Naive B cell (primary cell): Measurements from ENCODE around the gene GHRL. TPM values are rescaled to one million over a fixed set of nuclear protein-coding genes. Genes with fewer than 3 reads are reported as not detected.
"Not testable (repeated sequence)": the region's sequence is repeated elsewhere in the genome, so short reads cannot be mapped to it uniquely, and the experiment has no call there.

Experiments used
- ATAC-seq, 2 donors: fragments of 150-1000 bp; cut with Tn5 transposase; 2 replicates each; pipeline ENCODE4 v1.10.0; 2021; ENCODE audit warnings: low read depth in 2 of 2, mild to moderate bottlenecking in 2 of 2, moderate library complexity in 2 of 2
- DNase-seq: peaks from one replicate; pipeline ENCODE4 v3.0.0; 2022
- H3K27ac Mint-ChIP-seq, 6 donors: one replicate each; pipeline ENCODE4 v1.8.0; 2020 to 2022; ENCODE audit warnings: mild to moderate bottlenecking in 6 of 6, mixed read lengths in 6 of 6, moderate library complexity in 5 of 6, inconsistent platforms in 2 of 6
- H3K27me3 Mint-ChIP-seq, 3 donors: one replicate each; pipeline ENCODE4 v1.8.0; 2021 to 2022; ENCODE audit warnings: mixed read lengths in 3 of 3, mild to moderate bottlenecking in 1 of 3
- H3K36me3 Mint-ChIP-seq, 2 donors: one replicate each; pipeline ENCODE4 v1.8.0; 2020 to 2022; ENCODE audit warnings: mixed read lengths in 2 of 2, inconsistent platforms in 1 of 2, mild to moderate bottlenecking in 1 of 2
- H3K4me1 Mint-ChIP-seq, 3 donors: one replicate each; pipeline ENCODE4 v1.8.0; 2020 to 2022; ENCODE audit warnings: mixed read lengths in 3 of 3, inconsistent platforms in 1 of 3, mild to moderate bottlenecking in 1 of 3, moderate library complexity in 1 of 3
- H3K4me3 Mint-ChIP-seq, 8 donors: one replicate each; pipeline ENCODE4 v1.8.0; 2020 to 2022; ENCODE audit warnings: mild to moderate bottlenecking in 8 of 8, mixed read lengths in 8 of 8, moderate library complexity in 8 of 8, inconsistent platforms in 2 of 8
- H3K9me3 Mint-ChIP-seq, 7 donors: one replicate each; pipeline ENCODE4 v1.8.0; 2020 to 2022; ENCODE audit warnings: mixed read lengths in 7 of 7, mild to moderate bottlenecking in 5 of 7, inconsistent platforms in 2 of 7, moderate library complexity in 1 of 7
- polyA plus RNA-seq, 6 donors: library from polyadenylated mRNA; unstranded; fragments of 300-500 nt; fragmentation: Illumina TruSeq; gene quantifications; one replicate each; pipeline ENCODE4 v1.2.3, GENCODE V29; 2021; ENCODE audit warnings: low read depth in 6 of 6

The GHRL gene
- polyA plus RNA-seq, 6 donors from 2014 or later: 1.8 to 4.9 (median 3.0) TPM; not detected in 1

GRCh38 chr3:10303785-10304184 lies 11.0 kb upstream of the GHRL start:
- Mint-ChIP-seq H3K27ac (peak overlapping the region in 1 of 6 donors; percentile 78), H3K36me3 (peaks cover 7 to 30% of the 10 kb centered on the region in 2 donors), H3K4me3 (no peak overlapping the region), H3K27me3 (no peaks in the 10 kb centered on the region), H3K4me1 (peaks cover 8 to 12% (median 9%) of the 10 kb centered on the region in 3 donors), H3K9me3 (no peaks in the 10 kb centered on the region)
- ATAC-seq (no peak), DNase-seq (no peak)

- Mint-ChIP-seq H3K36me3 (peaks cover 7 to 27% of the 10 kb centered on the region in 2 donors), H3K9me3 (no peaks in the 10 kb centered on the region), H3K4me3 (no peak overlapping the region), H3K4me1 (peaks cover 8 to 12% (median 9%) of the 10 kb centered on the region in 3 donors), H3K27ac (peak overlapping the region in 1 of 6 donors; percentile 76), H3K27me3 (no peaks in the 10 kb centered on the region)
- ATAC-seq (no peak), DNase-seq (no peak)
These were observed 10.4 kb upstream of the GHRL start for GRCh38 chr3:10303105-10303504.

GRCh38 chr3:10300087-10300486 lies 7.3 kb upstream of the GHRL start:
- peaks cover 17 to 18% of the 10 kb centered on the region in 2 donors for H3K36me3 Mint-ChIP-seq
- H3K27me3 Mint-ChIP-seq: no peaks in the 10 kb centered on the region
- no peaks in the 10 kb centered on the region for H3K9me3 Mint-ChIP-seq
- peak overlapping the region in 5 of 6 donors; percentile 63 to 95 (median 92) for H3K27ac Mint-ChIP-seq
- peaks cover 9 to 14% (median 11%) of the 10 kb centered on the region in 3 donors for H3K4me1 Mint-ChIP-seq
- ATAC-seq (no peak), DNase-seq (no peak)
- no peak overlapping the region for H3K4me3 Mint-ChIP-seq

GRCh38 chr3:10299679-10300078 lies 6.9 kb upstream of the GHRL start:
- peaks cover 12 to 15% (median 15%) of the 10 kb centered on the region in 3 donors for H3K4me1 Mint-ChIP-seq
- H3K9me3 Mint-ChIP-seq: no peaks in the 10 kb centered on the region
- peak overlapping the region; percentile 50 to 95 (median 86) for H3K27ac Mint-ChIP-seq
- DNase-seq: no peak
- peaks cover 17 to 18% of the 10 kb centered on the region in 2 donors for H3K36me3 Mint-ChIP-seq
- H3K27me3 Mint-ChIP-seq: no peaks in the 10 kb centered on the region
- peak; percentile 46 to 64 for ATAC-seq
- H3K4me3 Mint-ChIP-seq: no peak overlapping the region

- Mint-ChIP-seq H3K9me3 (no peaks in the 10 kb centered on the region), H3K36me3 (peaks cover 17 to 18% of the 10 kb centered on the region in 2 donors), H3K4me1 (peaks cover 15 to 20% (median 19%) of the 10 kb centered on the region in 3 donors)
These were observed 6.4 kb upstream of the GHRL start for GRCh38 chr3:10299175-10299574.

GRCh38 chr3:10298064-10298463 lies 5.3 kb upstream of the GHRL start:
- H3K27me3 Mint-ChIP-seq, H3K4me3 Mint-ChIP-seq, ATAC-seq, H3K9me3 Mint-ChIP-seq, H3K27ac Mint-ChIP-seq, DNase-seq: not testable (repeated sequence)
- Mint-ChIP-seq H3K4me1 (peaks cover 20 to 30% (median 25%) of the 10 kb centered on the region in 3 donors), H3K36me3 (peaks cover 9 to 17% of the 10 kb centered on the region in 2 donors)

More at GRCh38 chr3:10299175-10299574, 6.4 kb upstream of the GHRL start:
- no peak for DNase-seq
- Mint-ChIP-seq H3K4me3 (no peak overlapping the region), H3K27ac (peak overlapping the region in 5 of 6 donors; percentile 44 to 95 (median 80)), H3K27me3 (no peaks in the 10 kb centered on the region)
- no peak for ATAC-seq

GRCh38 chr3:10294030-10294586 lies 1.4 kb upstream of the GHRL start:
- Mint-ChIP-seq H3K27ac (peak overlapping the region; percentile 33 to 95 (median 74)), H3K4me3 (peak overlapping the region in 6 of 8 donors; percentile 8 to 73 (median 52)), H3K36me3 (peaks cover 0 to 10% of the 10 kb centered on the region in 2 donors), H3K4me1 (peaks cover 29 to 40% (median 37%) of the 10 kb centered on the region in 3 donors), H3K9me3 (no peaks in the 10 kb centered on the region), H3K27me3 (no peaks in the 10 kb centered on the region)
- ATAC-seq (no peak), DNase-seq (no peak)

- peak overlapping the region; percentile 27 to 94 (median 90) for H3K27ac Mint-ChIP-seq
- H3K4me3 Mint-ChIP-seq: peak overlapping the region in 4 of 8 donors; percentile 47 to 78 (median 70)
- no peak for DNase-seq
- peaks cover 29 to 46% (median 44%) of the 10 kb centered on the region in 3 donors for H3K4me1 Mint-ChIP-seq
- peaks cover 0 to 4% of the 10 kb centered on the region in 2 donors for H3K36me3 Mint-ChIP-seq
- H3K27me3 Mint-ChIP-seq: no peaks in the 10 kb centered on the region
- no peaks in the 10 kb centered on the region for H3K9me3 Mint-ChIP-seq
- ATAC-seq: no peak
These were observed 1.1 kb downstream of the GHRL start for GRCh38 chr3:10291641-10292040.

- no peak overlapping the region for H3K4me3 Mint-ChIP-seq
- DNase-seq: no peak
- ATAC-seq: no peak
- H3K36me3 Mint-ChIP-seq: no peaks in the 10 kb centered on the region
- no peaks in the 10 kb centered on the region for H3K27me3 Mint-ChIP-seq
- H3K4me1 Mint-ChIP-seq: peaks cover 29 to 46% (median 44%) of the 10 kb centered on the region in 3 donors
- H3K27ac Mint-ChIP-seq: peak overlapping the region in 4 of 6 donors; percentile 33 to 87 (median 68)
- no peaks in the 10 kb centered on the region for H3K9me3 Mint-ChIP-seq
These were observed 2.1 kb downstream of the GHRL start for GRCh38 chr3:10290481-10291176.

- no peak overlapping the region for H3K4me3 Mint-ChIP-seq
- H3K27ac Mint-ChIP-seq: peak overlapping the region in 3 of 6 donors; percentile 22 to 87 (median 39)
These were observed 2.9 kb downstream of the GHRL start for GRCh38 chr3:10289787-10290355.

GRCh38 chr3:10289077-10289476 lies 3.7 kb downstream of the GHRL start:
- Mint-ChIP-seq H3K4me1 (peaks cover 29 to 50% (median 43%) of the 10 kb centered on the region in 3 donors), H3K27ac (peak overlapping the region in 2 of 6 donors; percentile 39 to 42), H3K9me3 (no peaks in the 10 kb centered on the region), H3K27me3 (no peaks in the 10 kb centered on the region), H3K36me3 (no peaks in the 10 kb centered on the region), H3K4me3 (no peak overlapping the region)
- ATAC-seq (no peak), DNase-seq (no peak)

More at GRCh38 chr3:10289787-10290355, 2.9 kb downstream of the GHRL start:
- Mint-ChIP-seq H3K27me3 (no peaks in the 10 kb centered on the region), H3K9me3 (no peaks in the 10 kb centered on the region), H3K4me1 (peaks cover 31 to 48% (median 43%) of the 10 kb centered on the region in 3 donors), H3K36me3 (no peaks in the 10 kb centered on the region)
- no peak for DNase-seq
- no peak for ATAC-seq

GRCh38 chr3:10288575-10288960 lies 4.2 kb downstream of the GHRL start:
- H3K4me3 Mint-ChIP-seq: no peak overlapping the region
- ATAC-seq (no peak), DNase-seq (no peak)
- peak overlapping the region in 1 of 6 donors; percentile 81 for H3K27ac Mint-ChIP-seq
- peaks cover 27 to 45% (median 40%) of the 10 kb centered on the region in 3 donors for H3K4me1 Mint-ChIP-seq
- no peaks in the 10 kb centered on the region for H3K36me3 Mint-ChIP-seq
- no peaks in the 10 kb centered on the region for H3K27me3 Mint-ChIP-seq
- H3K9me3 Mint-ChIP-seq: no peaks in the 10 kb centered on the region

GRCh38 chr3:10287936-10288574 lies 4.7 kb downstream of the GHRL start:
- H3K36me3 Mint-ChIP-seq: no peaks in the 10 kb centered on the region

More at GRCh38 chr3:10287936-10288574, 4.7 kb downstream of the GHRL start:
- H3K4me1 Mint-ChIP-seq: peaks cover 26 to 40% (median 39%) of the 10 kb centered on the region in 3 donors
- DNase-seq (no peak), ATAC-seq (no peak)
- H3K9me3 Mint-ChIP-seq: no peaks in the 10 kb centered on the region
- H3K27me3 Mint-ChIP-seq: no peaks in the 10 kb centered on the region
- H3K4me3 Mint-ChIP-seq: no peak overlapping the region
- H3K27ac Mint-ChIP-seq: peak overlapping the region in 2 of 6 donors; percentile 72 to 81
